ENCODE results near the gene PHF19. TPM values are rescaled to one million over a fixed set of nuclear protein-coding genes. Genes with fewer than 3 reads are reported as not detected.

PHF19 gene
- total and polyA plus RNA-seq, 2 donors (not counting 3 experiments of a cell fraction or from before 2014, with no cell fraction given): 102 to 153 TPM

DNA sequence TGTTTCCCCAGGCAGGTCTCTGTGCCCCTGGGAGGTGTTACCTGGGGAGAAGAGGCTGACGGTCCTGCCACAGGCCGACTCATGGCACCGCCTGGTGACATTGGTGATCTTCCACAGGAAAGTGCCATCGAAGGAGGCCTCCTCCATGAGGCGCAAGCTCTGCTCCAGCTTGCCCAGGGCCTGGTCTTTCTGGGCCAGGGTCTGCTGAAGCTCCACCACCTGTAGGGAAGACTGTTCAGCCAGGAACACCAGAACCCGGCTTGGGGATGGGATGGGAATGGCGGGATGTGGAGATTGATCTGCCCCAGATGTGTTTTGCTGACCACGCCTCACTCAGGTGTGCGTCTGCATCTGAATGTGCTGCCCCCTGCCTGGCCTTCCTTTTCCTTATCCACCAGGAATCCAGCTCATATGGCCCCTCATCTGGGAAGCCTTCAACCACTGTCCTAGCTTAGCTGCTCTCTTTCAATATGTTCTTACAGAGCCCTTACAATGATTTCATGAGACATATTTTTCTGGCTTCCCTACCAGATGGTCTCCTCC lies 34.4 kb upstream of the PHF19 start:
- intact Hi-C loops (cut with micrococcal nuclease): no loop called here

More for the DNA sequence above, 34.4 kb upstream of the PHF19 start:
- Histone ChIP-seq H4K20me1 (replicated peaks; ENCODE audit: control insufficient read depth, extremely low read depth, insufficient read depth, low read length) (no peaks in the 10 kb centered on the region), H3K27me3 (ENCODE audit: control insufficient read depth in 2 of 2, insufficient read depth in 2 of 2, low read length in 2 of 2) (no peaks in the 10 kb centered on the region), H3K9me3 (replicated peaks; ENCODE audit: control insufficient read depth, insufficient read depth, low read length) (no peaks in the 10 kb centered on the region), H3K4me3 (replicated peaks in 1 of 3; ENCODE audit: insufficient read depth in 1 of 3, low read depth in 1 of 3, low read length in 3 of 3) (no peak overlapping the region), H3K27ac (ENCODE audit: insufficient read depth, low read depth, low read length) (no peak overlapping the region), H3K79me2 (ENCODE audit: control insufficient read depth, insufficient read depth, low read length) (no peaks in the 10 kb centered on the region), H3K9ac (replicated peaks; ENCODE audit: extremely low read depth, insufficient read depth, low read length) (no peak overlapping the region), H3K4me2 (ENCODE audit: insufficient read depth, low read length) (no peak overlapping the region), H3K36me3 (ENCODE audit: control insufficient read depth in 2 of 2, extremely low read depth in 1 of 2, insufficient read depth in 2 of 2, low read length in 2 of 2) (no peaks in the 10 kb centered on the region), H2AFZ (ENCODE audit: low read depth, low read length) (no peak overlapping the region), H3K4me1 (ENCODE audit: control insufficient read depth, extremely low read depth, insufficient read depth, low read length) (peaks cover 6% of the 10 kb centered on the region), H3K9me1 (replicated peaks; ENCODE audit: control insufficient read depth, extremely low read depth, insufficient read depth, low read length) (no peaks in the 10 kb centered on the region)
- DNase-seq (ENCODE audit: low read depth, low spot score) (no peak), FAIRE-seq (no peak)
- no TSS peak for BruUV-seq (replicated peaks)
- POLR2A ChIA-PET: no interaction called here
- dilution Hi-C loops (cut with MboI; ENCODE audit: extremely low pct_ligation_motif_present, low sequenced_read_pairs): no loop called here
- TF ChIP-seq EZH2 (IDR thresholded peaks at IDR 0.05; ENCODE audit: borderline replicate concordance, low read depth, low read length, severe bottlenecking): no peak
- no peak for TF ChIP-seq POLR2A (IDR thresholded peaks at IDR 0.05; ENCODE audit: low read depth, low read length)
- no peak for TF ChIP-seq MAX (IDR thresholded peaks at IDR 0.05; ENCODE audit: insufficient read depth, insufficient read length)
- no peak for TF ChIP-seq POLR2AphosphoS5 (IDR thresholded peaks at IDR 0.05; ENCODE audit: insufficient read depth, low read depth, low read length)
- no peak for TF ChIP-seq JUN (IDR thresholded peaks at IDR 0.05; ENCODE audit: borderline replicate concordance, insufficient read depth, insufficient read length, low read depth)
- no peak for TF ChIP-seq GATA2 (IDR thresholded peaks at IDR 0.05; ENCODE audit: insufficient read depth, insufficient read length, low read depth, low read length)
- no peak for TF ChIP-seq MYC (IDR thresholded peaks at IDR 0.05; ENCODE audit: low read depth, low read length)
- no peak for TF ChIP-seq FOS (IDR thresholded peaks at IDR 0.05; ENCODE audit: borderline replicate concordance, insufficient read depth, low read length)
- no peak for TF ChIP-seq CTCF (IDR thresholded peaks at IDR 0.05; ENCODE audit: extremely low read depth in 1 of 2, insufficient read depth in 1 of 2, low read depth in 1 of 2, low read length in 2 of 2)
- CTCF ChIA-PET: interaction anchor here (0.9 kb wide), 2 partner anchors 19 to 312 kb away, joined by 3 to 4 read pairs; no protein-coding TSS in a partner anchor
